Activated naive CD4-positive, alpha-beta T cell treated with anti-CD3 and anti-CD28 coated beads for 36 hours (primary cell): ENCODE measurements around the gene CPXM2. TPM values are rescaled to one million over a fixed set of nuclear protein-coding genes. Genes with fewer than 3 reads are reported as not detected.

Source experiments
- CTCF ChIA-PET: fragments of 350-600 bp; sonication (Branson Sonifier 250); formaldehyde crosslinking; loops from one replicate; lab custom pipeline; 2021; ENCODE audit warnings: antibody characterized with exemption; lab: Charles Lee
- DNase-seq: peaks from one replicate; pipeline ENCODE4 v3.0.0-alpha.2; 2020
- H3K27ac Mint-ChIP-seq: one replicate; pipeline ENCODE4 v1.8.0; 2021; ENCODE audit warnings: mild to moderate bottlenecking, mixed read lengths
- H3K27me3 Mint-ChIP-seq: one replicate; pipeline ENCODE4 v1.8.0; 2021; ENCODE audit warnings: low read depth, mixed read lengths
- H3K36me3 Mint-ChIP-seq: one replicate; pipeline ENCODE4 v1.8.0; 2021; ENCODE audit warnings: low read depth, mixed read lengths
- H3K4me1 Mint-ChIP-seq: one replicate; pipeline ENCODE4 v1.8.0; 2021; ENCODE audit warnings: low read depth, mixed read lengths
- H3K4me3 Mint-ChIP-seq: one replicate; pipeline ENCODE4 v1.8.0; 2021; ENCODE audit warnings: mild to moderate bottlenecking, moderate library complexity, mixed read lengths
- H3K9me3 Mint-ChIP-seq: one replicate; pipeline ENCODE4 v1.8.0; 2021; ENCODE audit warnings: mixed read lengths
- intact Hi-C: fragments of 100-400 bp; cut with micrococcal nuclease; formaldehyde crosslinking; loops from one replicate; pipeline ENCODE4 v1.15.1; 2023
- total RNA-seq, 2 experiments: library from RNA; stranded (reverse); gene quantifications; one replicate each; pipeline ENCODE4 v1.2.3, GENCODE V29; 2021

CPXM2 gene
- total RNA-seq, 2 experiments from 2014 or later, result not detected

DNA sequence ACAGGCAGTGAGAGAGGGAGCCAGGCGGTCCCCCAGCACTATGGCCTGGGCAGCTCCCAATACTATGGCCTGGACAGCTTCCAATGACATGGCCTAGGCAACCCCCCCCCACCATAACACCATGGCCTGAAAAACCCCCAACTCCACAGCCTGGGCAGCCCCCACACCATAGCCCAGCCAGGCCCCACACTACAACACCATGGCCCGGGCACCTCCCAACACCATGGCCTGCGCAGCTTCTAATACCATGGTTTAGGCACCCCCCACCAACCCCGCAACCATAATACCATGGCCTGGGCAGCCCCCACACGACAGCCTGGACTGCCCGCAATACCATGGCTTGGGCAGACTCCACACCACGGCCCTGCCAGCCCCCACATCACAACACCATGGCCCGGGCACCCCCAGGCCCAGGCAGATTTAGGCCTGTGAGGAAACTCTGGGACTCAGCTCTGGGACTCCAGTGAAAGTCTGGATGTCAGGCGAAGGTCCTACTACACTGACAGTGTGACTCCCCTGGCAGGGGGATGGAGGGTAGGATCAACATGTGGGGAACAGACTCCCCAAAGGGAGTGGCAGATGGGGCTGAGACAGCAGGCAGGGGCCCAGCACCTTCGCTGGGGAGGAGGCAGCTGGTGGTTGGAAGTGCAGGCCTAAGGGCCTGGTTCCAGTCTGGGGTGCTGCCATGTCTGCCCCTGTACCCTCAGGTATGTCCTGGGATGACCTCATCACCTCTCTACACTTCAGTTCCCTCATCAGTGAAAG lies 8.7 kb downstream of the CPXM2 start:
- CTCF ChIA-PET, result no interaction called here
- Mint-ChIP-seq H3K36me3 (no peaks in the 10 kb centered on the region), H3K4me1 (no peaks in the 10 kb centered on the region), H3K4me3 (no peak overlapping the region), H3K9me3 (no peaks in the 10 kb centered on the region), H3K27me3 (no peaks in the 10 kb centered on the region), H3K27ac (no peak overlapping the region)
- DNase-seq, result no peak
- intact Hi-C loops, result no loop called here

DNA sequence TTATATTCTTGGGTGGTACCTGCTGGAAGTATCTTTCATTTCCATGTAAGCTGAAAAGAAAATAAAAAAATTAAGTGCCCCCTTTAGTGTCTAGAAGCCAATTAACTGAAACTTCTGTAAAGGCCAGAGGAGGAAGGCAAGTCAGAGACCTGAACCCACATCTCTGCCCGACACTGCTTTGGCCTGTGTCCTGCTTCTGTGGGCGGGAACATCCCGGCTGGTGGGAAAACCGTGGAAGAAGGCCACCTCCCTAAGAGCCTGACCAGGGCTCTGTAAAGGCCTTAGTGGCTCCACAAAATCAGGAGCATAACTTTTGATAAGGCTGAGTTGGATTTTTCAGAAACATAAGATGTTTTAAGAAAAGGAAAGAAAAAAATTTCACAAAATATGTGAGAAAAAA lies 9.4 kb downstream of the CPXM2 start:
- Mint-ChIP-seq H3K4me1 (no peaks in the 10 kb centered on the region), H3K9me3 (no peaks in the 10 kb centered on the region), H3K4me3 (no peak overlapping the region), H3K36me3 (no peaks in the 10 kb centered on the region), H3K27ac (no peak overlapping the region), H3K27me3 (no peaks in the 10 kb centered on the region)
- CTCF ChIA-PET, result no interaction called here
- DNase-seq, result no peak
- intact Hi-C loops, result no loop called here

DNA sequence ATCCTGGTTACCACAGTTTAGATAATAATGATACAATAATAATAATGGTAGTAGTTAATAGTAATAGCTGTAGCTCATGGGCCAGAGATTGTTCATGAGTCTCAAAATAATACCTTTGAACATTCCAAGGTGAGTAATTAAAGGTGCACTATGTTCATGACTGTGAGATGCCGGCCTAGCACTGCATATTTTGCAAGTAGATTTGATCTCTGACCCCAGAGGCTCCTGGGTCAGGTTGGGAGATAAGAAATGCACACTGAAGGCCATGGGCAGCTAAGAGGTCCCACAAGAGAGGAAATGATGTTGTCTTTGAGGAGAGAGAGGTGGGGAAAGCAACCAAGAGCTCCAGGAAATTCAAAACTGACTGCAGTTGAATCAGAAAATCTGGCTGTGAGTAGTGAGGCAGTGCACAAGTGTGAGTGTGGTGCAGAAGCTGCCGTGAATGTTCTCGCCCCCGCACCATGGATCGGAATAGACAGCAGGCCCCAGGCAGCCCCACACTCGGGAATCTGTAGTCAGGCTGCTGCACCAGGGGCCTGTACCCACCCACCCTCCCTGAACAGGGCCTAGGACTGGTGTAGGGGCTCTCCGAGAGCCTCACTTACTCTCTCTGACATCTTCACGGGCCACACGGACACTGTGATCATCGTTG lies 11.9 kb downstream of the CPXM2 start:
- no peak overlapping the region for H3K27ac Mint-ChIP-seq
- no peaks in the 10 kb centered on the region for H3K27me3 Mint-ChIP-seq
- no peaks in the 10 kb centered on the region for H3K36me3 Mint-ChIP-seq
- H3K4me3 Mint-ChIP-seq, result no peak overlapping the region
- CTCF ChIA-PET, result no interaction called here
- no peak for DNase-seq
- H3K9me3 Mint-ChIP-seq, result no peaks in the 10 kb centered on the region
- H3K4me1 Mint-ChIP-seq, result no peaks in the 10 kb centered on the region
- intact Hi-C loops, result no loop called here

DNA sequence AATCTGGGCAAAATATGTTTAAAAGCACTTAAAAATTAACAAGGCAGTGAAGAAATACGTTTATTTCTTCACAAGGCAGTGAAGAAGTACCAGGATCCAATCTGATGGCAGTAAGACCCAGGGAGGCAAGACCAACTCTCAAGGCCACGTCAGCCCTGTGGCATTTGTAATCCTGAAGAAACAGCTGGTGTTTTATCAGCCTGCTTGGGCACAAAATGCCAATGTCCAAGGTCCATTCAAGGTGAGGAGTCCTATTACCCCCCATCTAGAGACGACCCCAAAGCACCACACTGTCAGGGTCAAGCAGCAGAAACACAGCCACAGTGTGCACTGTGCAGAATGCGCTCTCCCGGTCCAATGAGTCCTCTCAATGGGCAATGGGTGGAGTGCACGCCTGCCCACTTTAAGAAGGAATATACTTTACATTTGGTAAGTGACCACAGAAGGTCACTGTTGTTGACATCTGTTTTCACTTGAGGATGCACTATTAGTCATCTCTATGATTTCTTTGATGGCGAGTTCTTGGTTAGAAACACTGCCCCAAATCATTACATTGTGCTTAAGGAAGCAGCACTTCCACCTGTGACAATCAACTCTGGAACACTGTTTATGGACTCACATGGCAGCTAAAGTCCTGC lies 12.8 kb downstream of the CPXM2 start:
- H3K9me3 Mint-ChIP-seq, result no peaks in the 10 kb centered on the region
- CTCF ChIA-PET, result no interaction called here
- intact Hi-C loops, result no loop called here
- no peaks in the 10 kb centered on the region for H3K27me3 Mint-ChIP-seq
- H3K36me3 Mint-ChIP-seq, result no peaks in the 10 kb centered on the region
- H3K4me3 Mint-ChIP-seq, result no peak overlapping the region
- no peak for DNase-seq
- H3K4me1 Mint-ChIP-seq, result no peaks in the 10 kb centered on the region
- H3K27ac Mint-ChIP-seq, result no peak overlapping the region

DNA sequence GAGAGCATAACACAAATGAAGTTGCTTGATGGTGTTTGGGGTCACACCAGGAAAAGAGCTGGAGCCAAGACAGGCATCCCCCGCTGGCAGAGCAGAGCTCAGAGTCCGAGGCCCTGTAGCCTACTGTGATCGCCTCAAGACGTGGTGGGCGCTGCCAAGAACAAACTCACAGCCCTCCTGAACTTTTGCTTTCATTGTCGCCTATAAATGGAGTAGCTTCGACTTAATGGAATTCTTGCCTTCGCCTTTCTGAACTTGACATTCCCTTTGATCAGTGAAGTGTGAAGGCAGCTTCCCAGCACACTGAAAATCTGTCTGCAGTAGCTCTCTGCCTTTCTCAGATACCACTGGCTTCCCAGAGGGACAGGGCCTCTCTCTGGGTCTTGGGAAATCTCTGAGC lies 21.3 kb downstream of the CPXM2 start:
- CTCF ChIA-PET, result no interaction called here
- DNase-seq, result no peak
- Mint-ChIP-seq H3K4me1 (no peaks in the 10 kb centered on the region), H3K36me3 (no peaks in the 10 kb centered on the region), H3K9me3 (no peaks in the 10 kb centered on the region), H3K27ac (no peak overlapping the region), H3K27me3 (peaks cover 6% of the 10 kb centered on the region), H3K4me3 (no peak overlapping the region)
- intact Hi-C loops, result no loop called here

DNA sequence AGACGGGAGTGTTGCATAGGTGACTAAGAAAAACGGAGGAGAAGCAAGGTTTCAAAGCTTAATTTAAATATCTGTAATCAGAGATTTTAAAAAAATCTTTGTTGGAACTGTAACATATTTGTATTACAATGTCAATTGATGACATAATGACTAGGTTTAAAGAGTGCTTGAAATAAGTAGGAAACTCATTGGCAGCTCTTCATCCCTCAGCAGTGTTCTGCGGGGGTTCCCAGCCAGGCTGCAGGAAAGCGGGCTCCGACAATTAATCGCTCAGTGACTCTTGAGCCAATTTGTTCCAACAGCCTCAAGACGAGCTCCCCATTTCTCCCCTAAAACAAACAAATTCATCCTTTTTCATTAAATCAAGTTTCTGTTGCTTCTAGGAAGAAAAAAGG lies 22.6 kb downstream of the CPXM2 start:
- Mint-ChIP-seq H3K9me3 (no peaks in the 10 kb centered on the region), H3K4me1 (no peaks in the 10 kb centered on the region), H3K4me3 (no peak overlapping the region), H3K36me3 (no peaks in the 10 kb centered on the region), H3K27me3 (peaks cover 6% of the 10 kb centered on the region), H3K27ac (no peak overlapping the region)
- CTCF ChIA-PET, result no interaction called here
- DNase-seq, result no peak
- intact Hi-C loops, result no loop called here

DNA sequence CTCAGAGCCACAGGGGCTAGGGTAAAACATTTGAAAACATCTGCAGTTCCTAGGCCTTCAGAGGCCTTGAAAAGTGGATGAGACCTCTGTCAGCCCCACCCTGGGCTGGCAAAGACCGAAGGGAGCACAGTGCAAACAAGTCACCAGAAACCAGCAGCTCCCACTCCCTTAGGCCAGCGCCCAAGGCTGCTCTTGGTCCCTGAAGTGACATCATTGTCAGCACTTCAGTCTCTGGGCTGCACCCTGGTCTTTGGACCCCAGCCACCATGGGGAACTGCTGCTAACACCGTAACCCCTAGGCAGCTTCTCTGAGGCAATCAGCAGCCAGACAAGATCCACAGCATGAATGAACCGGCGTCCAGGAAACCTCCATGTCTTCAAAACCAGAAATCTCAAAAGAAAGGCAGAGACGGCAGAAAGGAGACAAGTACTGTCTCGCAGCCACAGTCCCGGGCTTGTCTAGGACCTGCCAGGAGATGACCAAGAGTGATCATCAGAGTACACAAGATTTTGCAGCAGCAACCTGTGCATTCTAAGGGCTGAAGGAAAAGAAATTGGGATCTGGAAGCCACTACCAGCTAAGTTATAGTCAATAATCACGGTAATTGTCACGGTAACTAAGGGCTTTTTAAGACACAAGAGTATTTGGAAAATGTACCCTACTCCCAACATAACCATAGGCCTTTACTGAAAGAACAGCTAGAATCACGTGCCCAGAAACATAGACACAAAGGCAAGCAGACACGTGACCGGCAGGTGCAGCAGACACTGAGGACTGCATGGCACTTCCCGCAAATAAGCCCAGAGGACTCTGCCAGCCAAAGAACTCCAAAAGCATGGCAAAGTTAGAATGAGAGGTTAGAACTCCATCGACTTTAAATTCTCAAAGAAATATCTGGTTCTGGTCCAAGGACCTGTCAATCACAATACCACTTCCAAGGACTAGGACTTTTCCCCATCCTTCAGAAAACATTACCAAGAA lies 23.3 kb downstream of the CPXM2 start:
- H3K36me3 Mint-ChIP-seq, result no peaks in the 10 kb centered on the region
- peaks cover 6% of the 10 kb centered on the region for H3K27me3 Mint-ChIP-seq
- H3K9me3 Mint-ChIP-seq, result no peaks in the 10 kb centered on the region
- DNase-seq, result no peak
- H3K4me3 Mint-ChIP-seq, result no peak overlapping the region
- CTCF ChIA-PET, result no interaction called here
- intact Hi-C loops, result no loop called here
- H3K4me1 Mint-ChIP-seq, result no peaks in the 10 kb centered on the region
- H3K27ac Mint-ChIP-seq, result no peak overlapping the region

DNA sequence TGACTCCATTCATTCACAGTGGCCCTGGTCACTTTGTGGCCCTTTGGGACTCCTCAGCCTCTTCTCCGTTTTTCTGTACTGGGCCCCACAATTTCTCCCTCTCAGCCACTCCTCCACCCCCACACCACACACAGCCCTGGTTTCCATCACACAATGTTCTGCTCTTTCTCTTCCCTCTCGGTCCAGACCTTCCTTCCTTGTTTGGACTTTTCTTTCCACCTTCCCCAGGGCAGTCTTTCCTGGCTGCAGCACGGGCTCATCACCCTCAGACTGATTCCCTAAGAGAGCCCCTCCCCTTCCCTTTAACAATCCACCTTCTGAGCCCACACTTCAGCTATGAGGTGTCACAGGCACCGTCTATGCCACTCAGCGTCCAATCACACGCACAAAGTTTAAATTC lies 25.7 kb downstream of the CPXM2 start:
- Mint-ChIP-seq H3K9me3 (no peaks in the 10 kb centered on the region), H3K4me1 (no peaks in the 10 kb centered on the region), H3K36me3 (no peaks in the 10 kb centered on the region), H3K27me3 (peaks cover 4% of the 10 kb centered on the region), H3K4me3 (no peak overlapping the region), H3K27ac (no peak overlapping the region)
- CTCF ChIA-PET, result no interaction called here
- DNase-seq, result no peak
- intact Hi-C loops, result no loop called here

DNA sequence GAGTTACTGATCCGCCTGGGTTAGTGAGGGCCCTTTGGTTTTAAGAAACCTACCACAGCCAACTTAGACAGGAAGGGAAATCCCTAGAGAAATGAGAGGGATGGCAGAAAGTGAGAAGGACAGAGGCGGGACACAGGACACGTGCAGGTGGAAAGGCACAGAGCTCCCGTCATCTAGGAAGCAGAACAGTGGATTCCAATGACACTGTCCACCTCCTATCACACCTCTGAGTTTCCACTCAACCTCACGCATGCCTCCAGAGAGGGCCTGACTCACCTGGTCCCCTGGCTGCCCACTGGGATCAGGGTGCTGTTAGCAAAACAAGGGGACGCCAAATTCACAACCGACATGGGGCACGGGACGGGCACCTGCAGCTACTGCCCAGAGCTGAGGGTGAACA lies 26.3 kb downstream of the CPXM2 start:
- Mint-ChIP-seq H3K4me1 (no peaks in the 10 kb centered on the region), H3K4me3 (no peak overlapping the region), H3K9me3 (no peaks in the 10 kb centered on the region), H3K27ac (no peak overlapping the region), H3K27me3 (peaks cover 4% of the 10 kb centered on the region), H3K36me3 (no peaks in the 10 kb centered on the region)
- no peak for DNase-seq
- intact Hi-C loops, result no loop called here
- CTCF ChIA-PET, result no interaction called here

DNA sequence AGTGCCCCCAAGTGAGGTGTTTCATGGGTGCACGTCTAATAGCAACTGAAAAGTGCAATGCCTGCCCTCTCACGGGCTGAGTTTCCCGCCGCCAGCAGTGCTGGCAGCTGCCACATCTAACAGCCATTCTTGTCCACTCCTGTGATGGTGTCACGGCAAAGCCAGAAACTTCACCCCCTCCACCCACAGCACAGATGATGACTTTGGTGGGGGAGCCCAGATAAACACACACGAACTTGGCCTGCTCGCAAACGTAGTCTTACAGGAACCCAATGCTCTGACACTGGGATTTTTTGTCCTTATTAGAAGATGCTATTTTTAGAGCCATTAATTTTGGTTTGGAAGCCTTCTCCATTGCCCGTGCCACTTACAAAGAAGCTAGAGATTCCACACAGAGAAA lies 26.7 kb downstream of the CPXM2 start:
- Mint-ChIP-seq H3K4me3 (no peak overlapping the region), H3K9me3 (no peaks in the 10 kb centered on the region), H3K27me3 (peaks cover 4% of the 10 kb centered on the region), H3K36me3 (no peaks in the 10 kb centered on the region), H3K4me1 (no peaks in the 10 kb centered on the region), H3K27ac (no peak overlapping the region)
- CTCF ChIA-PET, result no interaction called here
- DNase-seq, result no peak
- intact Hi-C loops, result no loop called here

DNA sequence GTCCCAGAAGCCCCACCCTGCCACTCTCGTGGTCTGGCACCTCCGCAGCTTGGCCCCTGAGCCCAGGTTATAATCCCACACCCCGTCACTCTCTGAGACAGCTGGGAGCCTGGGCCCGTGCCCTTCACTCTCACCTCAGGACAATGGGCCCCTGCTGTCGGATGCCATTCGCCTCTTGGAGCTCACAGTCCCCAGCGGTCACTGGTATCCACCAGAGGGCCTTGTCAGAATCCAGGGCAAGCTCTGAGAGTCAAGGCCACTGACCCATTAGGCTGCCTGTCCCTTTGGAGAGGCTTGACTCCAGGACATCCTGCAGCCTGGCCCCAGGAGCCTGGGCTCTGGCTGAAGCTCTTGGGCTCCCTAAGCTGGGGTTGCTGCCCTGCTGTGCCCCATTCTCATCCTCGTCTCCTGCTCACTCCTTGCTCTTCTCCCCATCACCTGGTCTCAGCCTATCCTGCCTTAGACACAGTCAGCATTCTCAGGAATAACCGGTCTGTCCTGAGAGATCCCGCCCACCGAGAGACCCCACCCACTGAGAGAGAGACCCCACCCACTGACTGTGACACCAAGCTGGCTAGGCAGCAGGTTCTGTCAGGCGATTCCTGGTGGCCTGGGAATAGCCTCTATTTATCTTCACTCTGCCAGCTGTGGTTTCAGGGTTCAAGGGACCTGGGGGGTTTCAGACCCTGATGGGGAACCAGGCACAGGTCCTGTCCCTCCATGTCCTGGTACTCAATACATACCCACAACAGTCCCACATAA lies 27.7 kb downstream of the CPXM2 start:
- Mint-ChIP-seq H3K27ac (no peak overlapping the region), H3K4me3 (no peak overlapping the region), H3K4me1 (no peaks in the 10 kb centered on the region), H3K36me3 (no peaks in the 10 kb centered on the region), H3K27me3 (peaks cover 4% of the 10 kb centered on the region), H3K9me3 (no peaks in the 10 kb centered on the region)
- DNase-seq, result no peak
- intact Hi-C loops, result no loop called here
- CTCF ChIA-PET, result interaction anchor here (0.6 kb wide), 1 partner anchor 480 kb away, joined by 3 read pairs; no protein-coding TSS in a partner anchor
